ENCODE measurements around the gene PDE9A.

- TF ChIP-seq, protein P1, sequence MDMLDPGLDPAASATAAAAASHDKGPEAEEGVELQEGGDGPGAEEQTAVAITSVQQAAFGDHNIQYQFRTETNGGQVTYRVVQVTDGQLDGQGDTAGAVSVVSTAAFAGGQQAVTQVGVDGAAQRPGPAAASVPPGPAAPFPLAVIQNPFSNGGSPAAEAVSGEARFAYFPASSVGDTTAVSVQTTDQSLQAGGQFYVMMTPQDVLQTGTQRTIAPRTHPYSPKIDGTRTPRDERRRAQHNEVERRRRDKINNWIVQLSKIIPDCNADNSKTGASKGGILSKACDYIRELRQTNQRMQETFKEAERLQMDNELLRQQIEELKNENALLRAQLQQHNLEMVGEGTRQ (IDR thresholded peaks at IDR 0.05; ENCODE audit: low read depth, low read length): no peak
- TF ChIP-seq FOS (IDR thresholded peaks at IDR 0.05; ENCODE audit: low read depth, low read length): no peak
- no peak for TF ChIP-seq RAD21 (IDR thresholded peaks at IDR 0.05; ENCODE audit: low read length)
- TF ChIP-seq, protein P2, sequence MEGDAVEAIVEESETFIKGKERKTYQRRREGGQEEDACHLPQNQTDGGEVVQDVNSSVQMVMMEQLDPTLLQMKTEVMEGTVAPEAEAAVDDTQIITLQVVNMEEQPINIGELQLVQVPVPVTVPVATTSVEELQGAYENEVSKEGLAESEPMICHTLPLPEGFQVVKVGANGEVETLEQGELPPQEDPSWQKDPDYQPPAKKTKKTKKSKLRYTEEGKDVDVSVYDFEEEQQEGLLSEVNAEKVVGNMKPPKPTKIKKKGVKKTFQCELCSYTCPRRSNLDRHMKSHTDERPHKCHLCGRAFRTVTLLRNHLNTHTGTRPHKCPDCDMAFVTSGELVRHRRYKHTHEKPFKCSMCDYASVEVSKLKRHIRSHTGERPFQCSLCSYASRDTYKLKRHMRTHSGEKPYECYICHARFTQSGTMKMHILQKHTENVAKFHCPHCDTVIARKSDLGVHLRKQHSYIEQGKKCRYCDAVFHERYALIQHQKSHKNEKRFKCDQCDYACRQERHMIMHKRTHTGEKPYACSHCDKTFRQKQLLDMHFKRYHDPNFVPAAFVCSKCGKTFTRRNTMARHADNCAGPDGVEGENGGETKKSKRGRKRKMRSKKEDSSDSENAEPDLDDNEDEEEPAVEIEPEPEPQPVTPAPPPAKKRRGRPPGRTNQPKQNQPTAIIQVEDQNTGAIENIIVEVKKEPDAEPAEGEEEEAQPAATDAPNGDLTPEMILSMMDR (conservative IDR thresholded peaks at IDR 0.05; ENCODE audit: low read depth, low read length): no peak
- TF ChIP-seq POLR2A (IDR thresholded peaks at IDR 0.05; ENCODE audit: low read depth, low read length): no peak
Observed at GRCh38 chr21:42755031-42755665, 101.7 kb downstream of the PDE9A start.
